ENCODE results near the gene GP2. TPM values are rescaled to one million over a fixed set of nuclear protein-coding genes. Genes with fewer than 3 reads are reported as not detected.
"Not testable (repeated sequence)": the region's sequence is repeated elsewhere in the genome, so short reads cannot be mapped to it uniquely, and the experiment has no call there.

Gene GP2
- total RNA-seq, 3 donors from 2014 or later, result 0.85 to 6.2 (median 2.5) TPM

DNA sequence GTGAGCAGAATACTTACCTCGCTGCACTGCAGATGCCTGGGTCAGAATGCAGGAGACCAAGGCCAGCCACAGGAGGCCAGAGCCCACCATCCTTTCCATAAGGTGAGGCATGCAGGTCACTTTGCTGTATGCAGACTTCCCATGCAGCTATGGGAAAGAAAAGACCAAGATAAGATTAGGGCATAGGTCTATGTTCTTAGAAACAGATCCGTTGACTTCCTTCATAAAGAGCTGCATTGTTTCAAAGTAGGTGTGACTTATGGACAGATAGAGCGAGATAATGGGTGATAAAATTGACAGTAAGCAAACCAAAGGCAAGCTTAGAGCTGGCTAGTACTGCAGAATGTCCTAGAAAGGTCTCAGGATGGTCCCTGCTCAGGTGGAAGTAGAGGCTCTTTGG, 992 bp downstream of the GP2 start:
- Histone ChIP-seq H3K36me3 (ENCODE audit: low read depth) (no peaks in the 10 kb centered on the region), H3K9me3 (no peaks in the 10 kb centered on the region), H3K4me3 (no peak overlapping the region), H3K4me1 (ENCODE audit: low read depth) (no peaks in the 10 kb centered on the region)
- DNase-seq (peak in 1 of 3 donors; percentile 4), ATAC-seq (peak; percentile 88)
- intact Hi-C loops (cut with DNase I, micrococcal nuclease), result no loop called here
- TF ChIP-seq, protein P1, sequence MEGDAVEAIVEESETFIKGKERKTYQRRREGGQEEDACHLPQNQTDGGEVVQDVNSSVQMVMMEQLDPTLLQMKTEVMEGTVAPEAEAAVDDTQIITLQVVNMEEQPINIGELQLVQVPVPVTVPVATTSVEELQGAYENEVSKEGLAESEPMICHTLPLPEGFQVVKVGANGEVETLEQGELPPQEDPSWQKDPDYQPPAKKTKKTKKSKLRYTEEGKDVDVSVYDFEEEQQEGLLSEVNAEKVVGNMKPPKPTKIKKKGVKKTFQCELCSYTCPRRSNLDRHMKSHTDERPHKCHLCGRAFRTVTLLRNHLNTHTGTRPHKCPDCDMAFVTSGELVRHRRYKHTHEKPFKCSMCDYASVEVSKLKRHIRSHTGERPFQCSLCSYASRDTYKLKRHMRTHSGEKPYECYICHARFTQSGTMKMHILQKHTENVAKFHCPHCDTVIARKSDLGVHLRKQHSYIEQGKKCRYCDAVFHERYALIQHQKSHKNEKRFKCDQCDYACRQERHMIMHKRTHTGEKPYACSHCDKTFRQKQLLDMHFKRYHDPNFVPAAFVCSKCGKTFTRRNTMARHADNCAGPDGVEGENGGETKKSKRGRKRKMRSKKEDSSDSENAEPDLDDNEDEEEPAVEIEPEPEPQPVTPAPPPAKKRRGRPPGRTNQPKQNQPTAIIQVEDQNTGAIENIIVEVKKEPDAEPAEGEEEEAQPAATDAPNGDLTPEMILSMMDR (IDR thresholded peaks at IDR 0.05), result no peak

- DNase-seq (no peak), ATAC-seq (no peak)
- TF ChIP-seq, protein P1 (IDR thresholded peaks at IDR 0.05), result no peak
- intact Hi-C loops (cut with DNase I, micrococcal nuclease), result no loop called here
- H3K4me1 ChIP-seq (ENCODE audit: low read depth), result no peaks in the 10 kb centered on the region
- no peak overlapping the region for H3K4me3 ChIP-seq
- H3K36me3 ChIP-seq (ENCODE audit: low read depth), result no peaks in the 10 kb centered on the region
- H3K9me3 ChIP-seq, result no peaks in the 10 kb centered on the region
Measured at GRCh38 chr16:20325005-20325404, 2.3 kb downstream of the GP2 start.

DNA sequence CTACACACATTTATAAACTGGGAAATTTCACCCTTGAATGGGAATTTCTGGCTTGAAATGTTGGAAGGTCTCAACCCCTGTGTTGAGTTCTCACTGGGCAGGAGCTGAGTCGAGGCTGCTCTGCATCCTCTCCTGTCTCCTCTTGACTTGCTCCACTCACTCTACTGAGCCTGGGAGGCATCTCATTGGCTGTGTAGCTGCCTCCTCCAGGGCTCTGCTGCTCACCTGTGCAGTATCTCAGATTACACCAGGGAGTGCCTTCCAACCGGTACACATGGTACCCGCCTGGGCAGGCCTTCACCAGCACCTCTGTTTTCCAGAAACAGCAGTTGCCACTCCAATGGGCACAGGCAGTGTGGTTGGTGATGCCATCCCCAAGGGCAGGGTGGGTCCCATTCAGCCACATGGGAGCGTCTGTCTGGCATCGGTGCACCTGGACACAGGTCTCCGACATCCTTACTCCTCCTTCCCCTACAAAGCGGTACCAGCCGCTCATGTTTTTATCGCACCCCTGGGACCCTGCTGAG, 3.7 kb downstream of the GP2 start:
- ATAC-seq (no peak), DNase-seq (no peak)
- H3K4me1 ChIP-seq (ENCODE audit: low read depth), result no peaks in the 10 kb centered on the region
- H3K36me3 ChIP-seq (ENCODE audit: low read depth), result no peaks in the 10 kb centered on the region
- no peak overlapping the region for H3K4me3 ChIP-seq
- TF ChIP-seq, protein P1 (IDR thresholded peaks at IDR 0.05), result no peak
- intact Hi-C loops (cut with DNase I, micrococcal nuclease), result no loop called here
- H3K9me3 ChIP-seq, result no peaks in the 10 kb centered on the region

GRCh38 chr16:20322696-20323095, 4.6 kb downstream of the GP2 start:
- H3K4me3 ChIP-seq, result no peak overlapping the region
- no peaks in the 10 kb centered on the region for H3K4me1 ChIP-seq (ENCODE audit: low read depth)
- no peaks in the 10 kb centered on the region for H3K9me3 ChIP-seq
- DNase-seq, result no peak
- intact Hi-C loops (cut with DNase I, micrococcal nuclease), result no loop called here
- ATAC-seq, result no peak
- TF ChIP-seq, protein P1 (IDR thresholded peaks at IDR 0.05), result no peak
- no peaks in the 10 kb centered on the region for H3K36me3 ChIP-seq (ENCODE audit: low read depth)

DNA sequence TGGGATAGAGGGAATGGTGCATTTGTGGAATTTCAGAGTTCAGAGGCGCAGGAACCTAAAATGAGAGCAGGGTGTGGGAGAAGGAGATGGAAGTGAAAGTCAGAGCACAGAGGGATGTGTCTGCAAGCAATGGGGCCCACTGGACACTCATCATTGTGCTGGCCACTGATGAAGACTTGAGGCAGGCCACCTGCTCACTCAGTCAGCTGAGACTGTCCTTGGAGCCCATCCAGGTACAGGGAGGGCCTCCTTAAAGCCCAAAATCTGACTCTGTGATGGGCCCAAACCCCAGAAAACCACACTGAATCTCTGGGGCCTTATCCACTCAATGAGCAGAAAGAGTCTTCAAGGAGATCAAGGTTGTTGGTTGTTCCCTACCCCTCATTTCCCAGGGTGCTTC, 5.6 kb downstream of the GP2 start:
- H3K4me3 ChIP-seq, result no peak overlapping the region
- no peaks in the 10 kb centered on the region for H3K36me3 ChIP-seq (ENCODE audit: low read depth)
- DNase-seq, result no peak
- H3K9me3 ChIP-seq, result no peaks in the 10 kb centered on the region
- no peak for ATAC-seq
- no peaks in the 10 kb centered on the region for H3K4me1 ChIP-seq (ENCODE audit: low read depth)
- TF ChIP-seq, protein P1 (IDR thresholded peaks at IDR 0.05), result no peak
- intact Hi-C loops (cut with DNase I, micrococcal nuclease), result no loop called here

- H3K4me3 ChIP-seq; intact Hi-C loops (cut with DNase I, micrococcal nuclease); ATAC-seq; H3K36me3 ChIP-seq (ENCODE audit: low read depth); H3K9me3 ChIP-seq; H3K4me1 ChIP-seq (ENCODE audit: low read depth); DNase-seq: not testable (repeated sequence)
Measured at GRCh38 chr16:20321051-20321450, 6.3 kb downstream of the GP2 start.
